Mucosa of rectum (tissue), 2 donors: ENCODE data around the gene PAQR8.
"Not testable (repeated sequence)": the region's sequence is repeated elsewhere in the genome, so short reads cannot be mapped to it uniquely, and the experiment has no call there.

ENCODE experiments used
- H3K27ac ChIP-seq, 2 donors: one replicate each; pipeline ENCODE4 v1.7.0; 2013; ENCODE audit warnings: inconsistent platforms in 2 of 2, low read depth in 2 of 2, low read length in 2 of 2
- H3K27me3 ChIP-seq, 2 donors: one replicate each; pipeline ENCODE4 v1.7.0; 2013; ENCODE audit warnings: low read length in 2 of 2; ENCODE audit not compliant: control insufficient read depth in 2 of 2, insufficient read depth in 2 of 2
- H3K36me3 ChIP-seq, 2 donors: one replicate each; pipeline ENCODE4 v1.7.0; 2013; ENCODE audit warnings: low read length in 2 of 2; ENCODE audit not compliant: control insufficient read depth in 2 of 2, insufficient read depth in 2 of 2
- H3K4me1 ChIP-seq, 2 donors: one replicate each; pipeline ENCODE4 v1.7.0; 2013; ENCODE audit warnings: low read length in 2 of 2, mild to moderate bottlenecking in 1 of 2; ENCODE audit not compliant: control insufficient read depth in 2 of 2, insufficient read depth in 2 of 2
- H3K4me3 ChIP-seq, 2 donors: one replicate each; pipeline ENCODE4 v1.7.0; 2013; ENCODE audit warnings: low read length in 2 of 2
- H3K9ac ChIP-seq, 2 donors: one replicate each; pipeline ENCODE4 v1.7.0; 2013; ENCODE audit warnings: low read length in 2 of 2, low read depth in 1 of 2, mild to moderate bottlenecking in 1 of 2
- H3K9me3 ChIP-seq, 2 donors: one replicate each; pipeline ENCODE4 v1.7.0; 2013; ENCODE audit warnings: low read length in 2 of 2; ENCODE audit not compliant: control insufficient read depth in 2 of 2
- donor health status: healthy.
- donor health status: Normal muscosa, but diverticular disease.

The PAQR8 gene

GRCh38 chr6:52374247-52374646 lies 12.3 kb downstream of the PAQR8 start:
- H3K4me1 ChIP-seq, result peaks cover 13 to 18% of the 10 kb centered on the region in 2 donors
- H3K9ac ChIP-seq, result no peak overlapping the region
- H3K27ac ChIP-seq, result no peak overlapping the region
- no peak overlapping the region for H3K4me3 ChIP-seq
- H3K27me3 ChIP-seq, result no peaks in the 10 kb centered on the region
- H3K36me3 ChIP-seq, result peaks cover 3 to 11% of the 10 kb centered on the region in 2 donors
- no peaks in the 10 kb centered on the region for H3K9me3 ChIP-seq

DNA sequence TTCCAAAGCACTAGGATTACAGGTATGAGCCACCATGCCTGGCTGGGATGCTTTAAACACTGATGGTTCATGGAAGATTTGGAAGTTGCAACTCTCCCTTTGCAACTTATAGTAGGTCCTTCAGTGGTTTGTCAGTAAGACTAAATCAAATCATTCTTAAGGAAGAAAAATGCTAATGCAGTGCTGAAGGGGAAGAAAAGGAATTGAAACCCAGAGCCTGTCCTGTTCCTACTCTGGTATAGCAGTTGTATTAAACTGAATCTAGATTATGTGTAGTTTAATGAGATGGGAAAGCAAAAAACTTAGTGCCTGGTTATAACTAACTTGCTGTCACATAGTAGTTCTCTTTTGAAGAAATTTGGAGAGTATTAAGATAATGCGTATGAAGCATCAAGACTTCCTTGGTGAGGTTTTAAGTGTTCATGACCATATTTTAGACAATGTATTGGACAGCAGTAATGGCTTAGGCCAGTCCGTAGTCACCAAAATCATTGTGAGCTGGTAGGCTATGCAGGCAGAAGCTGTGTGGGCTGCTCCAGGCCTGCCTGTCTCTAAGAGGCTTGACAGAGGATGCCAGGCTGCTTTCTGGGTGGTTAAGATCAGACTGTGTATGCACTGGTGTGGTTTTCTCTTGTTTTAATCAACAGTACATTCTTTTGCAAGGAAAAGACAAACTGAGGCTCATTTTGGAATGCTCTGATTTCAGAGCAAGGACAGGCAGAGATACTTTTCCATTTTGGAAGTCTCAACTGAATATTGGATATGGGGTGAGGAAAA lies 14.0 kb downstream of the PAQR8 start:
- Histone ChIP-seq H3K27ac (peak overlapping the region; percentile 6 to 19), H3K4me1 (peaks cover 13 to 18% of the 10 kb centered on the region in 2 donors), H3K9ac (no peak overlapping the region), H3K4me3 (no peak overlapping the region), H3K27me3 (no peaks in the 10 kb centered on the region), H3K9me3 (no peaks in the 10 kb centered on the region), H3K36me3 (peaks cover 3 to 14% of the 10 kb centered on the region in 2 donors)

- Histone ChIP-seq H3K9ac (no peak overlapping the region), H3K4me3 (no peak overlapping the region), H3K9me3 (no peaks in the 10 kb centered on the region), H3K27me3 (no peaks in the 10 kb centered on the region), H3K4me1 (peaks cover 13 to 18% of the 10 kb centered on the region in 2 donors), H3K27ac (peak overlapping the region in 1 of 2 donors; percentile 14), H3K36me3 (peaks cover 6 to 16% of the 10 kb centered on the region in 2 donors)
These were observed 14.8 kb downstream of the PAQR8 start for GRCh38 chr6:52376763-52377162.

DNA sequence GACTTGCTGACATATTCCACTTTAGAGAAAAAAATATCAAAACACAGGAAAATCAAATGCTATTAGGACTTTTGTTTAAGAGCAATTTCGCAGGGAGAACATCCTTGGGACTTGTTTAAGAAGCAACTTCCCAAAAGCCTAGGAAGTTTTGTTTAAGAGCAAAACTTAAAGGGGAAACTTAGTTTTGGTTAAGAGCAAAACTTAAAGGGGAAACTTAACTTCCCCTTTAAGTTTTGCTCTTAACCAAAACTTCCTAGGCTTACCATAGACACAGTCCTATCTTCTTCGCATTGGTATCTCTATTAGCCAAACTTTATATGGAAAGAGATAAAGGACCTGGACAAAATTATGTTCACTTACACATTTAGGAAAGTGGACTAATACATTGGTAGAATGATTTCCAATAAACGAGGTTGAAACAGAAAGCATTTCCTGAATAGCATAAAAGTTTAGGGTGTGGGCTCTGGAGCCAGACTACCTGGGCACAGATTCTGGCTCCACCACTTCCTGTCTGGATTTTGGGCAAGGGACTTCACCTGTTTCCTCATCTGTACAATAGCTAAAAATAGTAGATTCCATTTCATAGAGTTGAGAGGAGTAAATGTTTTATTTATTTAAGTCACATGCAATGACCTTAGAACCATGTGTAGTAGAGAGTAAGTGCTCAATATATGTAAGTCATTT lies 15.7 kb downstream of the PAQR8 start:
- H3K4me1 ChIP-seq, result peaks cover 13 to 18% of the 10 kb centered on the region in 2 donors
- no peak overlapping the region for H3K9ac ChIP-seq
- H3K27me3 ChIP-seq, result no peaks in the 10 kb centered on the region
- H3K9me3 ChIP-seq, result no peaks in the 10 kb centered on the region
- no peak overlapping the region for H3K27ac ChIP-seq
- H3K4me3 ChIP-seq, result no peak overlapping the region
- H3K36me3 ChIP-seq, result peaks cover 12 to 21% of the 10 kb centered on the region in 2 donors

- H3K9ac ChIP-seq, result no peak overlapping the region
- no peak overlapping the region for H3K4me3 ChIP-seq
- H3K9me3 ChIP-seq, result no peaks in the 10 kb centered on the region
- H3K27me3 ChIP-seq, result no peaks in the 10 kb centered on the region
- H3K27ac ChIP-seq, result no peak overlapping the region
- peaks cover 9 to 11% of the 10 kb centered on the region in 2 donors for H3K36me3 ChIP-seq
- peaks cover 12 to 18% of the 10 kb centered on the region in 2 donors for H3K4me1 ChIP-seq
These were observed 19.3 kb downstream of the PAQR8 start for GRCh38 chr6:52381249-52381648.

DNA sequence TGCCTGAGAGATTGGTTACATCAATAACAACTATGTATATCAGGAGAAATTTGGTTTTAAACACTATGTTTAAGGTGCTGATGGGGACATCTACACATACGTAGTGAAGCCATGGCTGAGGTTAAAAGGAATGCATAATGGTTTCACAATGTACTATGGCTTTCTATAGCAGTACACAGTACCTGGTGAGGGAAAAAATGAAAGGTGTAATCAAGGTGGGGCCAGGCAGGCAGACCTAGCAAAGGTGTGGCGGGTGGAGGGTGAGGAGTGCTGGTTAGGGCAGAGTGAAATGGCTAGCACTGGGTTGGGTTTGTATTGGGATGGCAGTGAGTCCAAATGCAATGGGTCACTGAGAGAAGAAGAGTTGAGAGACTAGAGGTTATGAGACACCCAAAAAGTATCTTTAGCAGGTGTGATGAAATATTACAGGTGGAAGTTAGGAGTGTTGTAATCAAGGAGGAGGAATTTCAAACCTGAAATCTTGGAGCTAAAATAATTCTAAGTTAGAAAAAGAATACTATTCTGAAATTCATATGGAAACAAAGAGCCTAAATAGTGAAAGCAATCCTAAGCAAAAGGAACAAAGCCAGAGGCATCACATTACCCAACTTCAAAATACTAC lies 22.3 kb downstream of the PAQR8 start:
- Histone ChIP-seq H3K9me3 (no peaks in the 10 kb centered on the region), H3K4me1 (peaks cover 10 to 18% of the 10 kb centered on the region in 2 donors), H3K36me3 (peaks cover 10 to 12% of the 10 kb centered on the region in 2 donors), H3K27me3 (no peaks in the 10 kb centered on the region), H3K27ac (peak overlapping the region in 1 of 2 donors; percentile 0), H3K4me3 (no peak overlapping the region), H3K9ac (no peak overlapping the region)

GRCh38 chr6:52385074-52385473 lies 23.1 kb downstream of the PAQR8 start:
- Histone ChIP-seq H3K4me1 (peaks cover 12 to 24% of the 10 kb centered on the region in 2 donors), H3K27me3 (no peaks in the 10 kb centered on the region), H3K9ac (no peak overlapping the region), H3K4me3 (no peak overlapping the region), H3K36me3 (peaks cover 10 to 12% of the 10 kb centered on the region in 2 donors), H3K27ac (no peak overlapping the region), H3K9me3 (no peaks in the 10 kb centered on the region)

DNA sequence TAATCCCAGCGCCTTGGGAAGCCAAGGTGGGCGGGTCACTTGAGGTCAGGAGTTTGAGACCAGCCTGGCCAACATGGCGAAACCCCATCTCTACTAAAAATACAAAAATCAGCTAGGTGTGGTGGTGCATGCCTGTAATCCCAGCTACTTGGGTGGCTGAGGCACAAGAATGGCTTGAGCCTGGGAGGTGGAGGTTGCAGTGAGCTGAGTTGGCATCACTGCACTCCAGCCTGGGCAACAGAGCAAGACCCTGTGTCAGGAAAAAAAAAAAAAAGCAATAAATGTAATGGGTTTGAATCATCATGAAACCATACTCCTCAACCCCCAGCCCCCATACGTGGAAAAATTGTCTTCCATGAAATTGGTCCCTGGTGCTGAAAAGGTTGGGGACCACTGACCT lies 26.2 kb downstream of the PAQR8 start:
- H3K27ac ChIP-seq, result peak overlapping the region; percentile 89 to 92
- H3K9ac ChIP-seq, H3K9me3 ChIP-seq, H3K27me3 ChIP-seq, H3K4me3 ChIP-seq, H3K36me3 ChIP-seq: not testable (repeated sequence)
- H3K4me1 ChIP-seq, result peaks cover 20 to 37% of the 10 kb centered on the region in 2 donors

- H3K9ac ChIP-seq, result no peak overlapping the region
- H3K9me3 ChIP-seq, result no peaks in the 10 kb centered on the region
- H3K27ac ChIP-seq, result peak overlapping the region; percentile 89 to 92
- H3K36me3 ChIP-seq, result peaks cover 0 to 3% of the 10 kb centered on the region in 2 donors
- H3K27me3 ChIP-seq, result no peaks in the 10 kb centered on the region
- H3K4me1 ChIP-seq, result peaks cover 20 to 34% of the 10 kb centered on the region in 2 donors
- peak overlapping the region in 1 of 2 donors; percentile 4 for H3K4me3 ChIP-seq
These were observed 26.8 kb downstream of the PAQR8 start for GRCh38 chr6:52388790-52389189.

- Histone ChIP-seq H3K9ac (peak overlapping the region; percentile 20 to 65), H3K36me3 (peaks cover 0 to 3% of the 10 kb centered on the region in 2 donors), H3K27me3 (no peaks in the 10 kb centered on the region), H3K27ac (peak overlapping the region; percentile 89 to 92), H3K4me1 (peaks cover 20 to 33% of the 10 kb centered on the region in 2 donors), H3K9me3 (no peaks in the 10 kb centered on the region), H3K4me3 (peak overlapping the region in 1 of 2 donors; percentile 60)
These were observed 27.3 kb downstream of the PAQR8 start for GRCh38 chr6:52389264-52389625.
